Activated CD8-positive, alpha-beta T cell treated with anti-CD3 and anti-CD28 coated beads for 36 hours (primary cell): ENCODE measurements around the gene ZNF655. TPM values are rescaled to one million over a fixed set of nuclear protein-coding genes. Genes with fewer than 3 reads are reported as not detected.
"Not testable (repeated sequence)": the region's sequence is repeated elsewhere in the genome, so short reads cannot be mapped to it uniquely, and the experiment has no call there.

ENCODE experiments used
- ATAC-seq: fragments of 200-7000 bp; cut with Tn5 transposase; one replicate; pipeline ENCODE4 v1.10.0; 2021; ENCODE audit warnings: mild to moderate bottlenecking, moderate library complexity
- CTCF ChIA-PET: fragments of 350-600 bp; sonication (Branson Sonifier 250); formaldehyde crosslinking; loops from one replicate; lab custom pipeline; 2021; ENCODE audit warnings: antibody characterized with exemption; lab: Charles Lee
- POLR2A ChIA-PET: fragments of 350-600 bp; sonication (Branson Sonifier 250); formaldehyde crosslinking; loops from one replicate; lab custom pipeline; 2021; ENCODE audit warnings: antibody characterized with exemption; lab: Charles Lee
- DNase-seq: peaks from one replicate; pipeline ENCODE4 v3.0.0-alpha.2; 2020
- H3K27ac Mint-ChIP-seq: one replicate; pipeline ENCODE4 v1.8.0; 2021; ENCODE audit warnings: mild to moderate bottlenecking, mixed read lengths
- H3K27me3 Mint-ChIP-seq: one replicate; pipeline ENCODE4 v1.8.0; 2021; ENCODE audit warnings: mixed read lengths
- H3K36me3 Mint-ChIP-seq: one replicate; pipeline ENCODE4 v1.8.0; 2021; ENCODE audit warnings: low read depth, mixed read lengths
- H3K4me1 Mint-ChIP-seq: one replicate; pipeline ENCODE4 v1.8.0; 2021; ENCODE audit warnings: low read depth, mixed read lengths
- H3K4me3 Mint-ChIP-seq: one replicate; pipeline ENCODE4 v1.8.0; 2021; ENCODE audit warnings: mild to moderate bottlenecking, moderate library complexity, mixed read lengths
- H3K9me3 Mint-ChIP-seq: one replicate; pipeline ENCODE4 v1.8.0; 2021; ENCODE audit warnings: mixed read lengths
- CTCF ChIP-seq: fragments of 200-600 bp; IDR thresholded peaks from one replicate; pipeline ENCODE4 v1.8.0; 2022; ENCODE audit warnings: antibody characterized with exemption, mild to moderate bottlenecking
- intact Hi-C: fragments of 100-400 bp; cut with micrococcal nuclease; formaldehyde crosslinking; loops from one replicate; pipeline ENCODE4 v1.10.0; 2022
- total RNA-seq, 2 experiments: library from RNA; stranded (reverse); gene quantifications; one replicate each; pipeline ENCODE4 v1.2.3, GENCODE V29; 2021

ZNF655 gene
- total RNA-seq, 2 experiments from 2014 or later: 63.0 to 65.2 TPM

GRCh38 chr7:99576251-99576650 is 17.8 kb downstream of the ZNF655 start:
- ChIA-PET CTCF (no interaction called here), POLR2A (interaction anchor here (0.6 to 1.4 kb wide), 2 partner anchors 9 to 18 kb away, joined by 3 to 4 read pairs; partner anchors contain the start of gene ZNF655)
- H3K9me3 Mint-ChIP-seq: no peaks in the 10 kb centered on the region
- no peak overlapping the region for H3K27ac Mint-ChIP-seq
- H3K27me3 Mint-ChIP-seq: no peaks in the 10 kb centered on the region
- H3K4me3 Mint-ChIP-seq: no peak overlapping the region
- DNase-seq (no peak), ATAC-seq (no peak)
- H3K4me1 Mint-ChIP-seq: peaks cover 13% of the 10 kb centered on the region
- no peak for TF ChIP-seq CTCF
- intact Hi-C loops: no loop called here
- peaks cover 26% of the 10 kb centered on the region for H3K36me3 Mint-ChIP-seq

GRCh38 chr7:99579281-99579955 is 21.0 kb downstream of the ZNF655 start:
- Mint-ChIP-seq H3K27ac (peak overlapping the region; percentile 69), H3K4me1 (peaks cover 13% of the 10 kb centered on the region), H3K27me3 (no peaks in the 10 kb centered on the region), H3K4me3 (peak overlapping the region; percentile 78), H3K36me3 (no peaks in the 10 kb centered on the region), H3K9me3 (no peaks in the 10 kb centered on the region)
- no peak for TF ChIP-seq CTCF
- ChIA-PET POLR2A (interaction anchor here (0.5 to 1.4 kb wide), 4 partner anchors 9 to 66 kb away, joined by 3 to 4 read pairs (median 3); no protein-coding TSS in a partner anchor), CTCF (interaction anchor here (1.1 kb wide), 1 partner anchor 20 kb away, joined by 4 read pairs; no protein-coding TSS in a partner anchor)
- DNase-seq: no peak
- ATAC-seq: no peak
- intact Hi-C loops: no loop called here

- peak overlapping the region; percentile 78 for H3K4me3 Mint-ChIP-seq
- ChIA-PET CTCF (interaction anchor here (0.7 to 1.2 kb wide), 6 partner anchors 15 to 125 kb away, joined by 3 to 4 read pairs (median 4); partner anchors contain the start of gene ZNF394), POLR2A (interaction anchor here (0.7 to 1.5 kb wide), 7 partner anchors 9 to 80 kb away, joined by 3 to 6 read pairs (median 3); partner anchors contain the start of genes ZNF394 and ZNF655)
- no peaks in the 10 kb centered on the region for H3K27me3 Mint-ChIP-seq
- no peaks in the 10 kb centered on the region for H3K36me3 Mint-ChIP-seq
- DNase-seq: peak; percentile 68
- H3K27ac Mint-ChIP-seq: peak overlapping the region; percentile 83
- ATAC-seq: peak; percentile 81
- H3K4me1 Mint-ChIP-seq: peaks cover 13% of the 10 kb centered on the region
- H3K9me3 Mint-ChIP-seq: no peaks in the 10 kb centered on the region
- peak; percentile 26 for TF ChIP-seq CTCF
- intact Hi-C loops: no loop called here
Observed at GRCh38 chr7:99579956-99580777, 21.7 kb downstream of the ZNF655 start.

GRCh38 chr7:99580778-99581332 is 22.4 kb downstream of the ZNF655 start:
- H3K4me3 Mint-ChIP-seq: peak overlapping the region; percentile 78
- H3K27me3 Mint-ChIP-seq, H3K9me3 Mint-ChIP-seq, DNase-seq, intact Hi-C loops, H3K36me3 Mint-ChIP-seq, ATAC-seq: not testable (repeated sequence)
- peaks cover 13% of the 10 kb centered on the region for H3K4me1 Mint-ChIP-seq
- peak overlapping the region; percentile 83 for H3K27ac Mint-ChIP-seq
- POLR2A ChIA-PET: interaction anchor here (0.8 to 1.5 kb wide), 5 partner anchors 10 to 81 kb away, joined by 3 to 6 read pairs (median 4); partner anchors contain the start of genes ZNF394 and ZNF655
- CTCF ChIA-PET: interaction anchor here (0.7 to 1.2 kb wide), 6 partner anchors 16 to 125 kb away, joined by 3 to 4 read pairs (median 4); partner anchors contain the start of gene ZNF394

GRCh38 chr7:99588868-99589267 is 30.4 kb downstream of the ZNF655 start:
- ATAC-seq: peak; percentile 38

More at GRCh38 chr7:99588868-99589267, 30.4 kb downstream of the ZNF655 start:
- Mint-ChIP-seq H3K27ac (no peak overlapping the region), H3K4me1 (no peaks in the 10 kb centered on the region), H3K36me3 (no peaks in the 10 kb centered on the region), H3K27me3 (no peaks in the 10 kb centered on the region), H3K9me3 (no peaks in the 10 kb centered on the region), H3K4me3 (no peak overlapping the region)
- ChIA-PET POLR2A (no interaction called here), CTCF (no interaction called here)
- intact Hi-C loops: no loop called here
- DNase-seq: no peak
- TF ChIP-seq CTCF: no peak
